OCI-LY1 (cell line): ENCODE data around the gene TOM1.
A peak's percentile ranks its signal among the peaks of the same experiment; 100 is the strongest.

Experiments used
- H2AFZ ChIP-seq: fragments of 200-600 bp; sonication (generic), shearing (Covaris generic); 2 replicates; pipeline ENCODE4 v1.6.0; 2014; ENCODE audit warnings: antibody characterized with exemption, mild to moderate bottlenecking, low read length
- H3F3A ChIP-seq: fragments of 200-600 bp; sonication (generic), shearing (Covaris generic); 2 replicates; pipeline ENCODE4 v1.6.0; 2014; ENCODE audit warnings: mild to moderate bottlenecking, antibody characterized with exemption, low read length, moderate library complexity; ENCODE audit not compliant: insufficient read depth
- H3K27ac ChIP-seq: fragments of 200-600 bp; sonication (generic); 2 replicates; pipeline ENCODE4 v1.5.1; 2014; ENCODE audit warnings: low read length, mixed run types, mild to moderate bottlenecking, low read depth; ENCODE audit not compliant: poor library complexity, severe bottlenecking
- H3K27me3 ChIP-seq: fragments of 200-600 bp; sonication (generic); 2 replicates; pipeline ENCODE4 v1.6.0; 2014; ENCODE audit warnings: antibody characterized with exemption, mild to moderate bottlenecking, low read length, moderate library complexity; ENCODE audit not compliant: insufficient read depth
- H3K36me3 ChIP-seq: fragments of 200-600 bp; sonication (generic); 2 replicates; pipeline ENCODE4 v1.6.1; 2014; ENCODE audit warnings: mild to moderate bottlenecking, antibody characterized with exemption, low read length, moderate library complexity, mixed read lengths; ENCODE audit not compliant: insufficient read depth
- H3K4me1 ChIP-seq: fragments of 200-600 bp; sonication (generic); 2 replicates; pipeline ENCODE4 v1.5.1; 2014; ENCODE audit warnings: mild to moderate bottlenecking, low read length, moderate library complexity; ENCODE audit not compliant: insufficient read depth, severe bottlenecking
- H3K4me2 ChIP-seq: fragments of 200-600 bp; sonication (generic), shearing (Covaris generic); 2 replicates; pipeline ENCODE4 v1.6.1; 2014; ENCODE audit warnings: low read length
- H3K4me3 ChIP-seq: fragments of 200-600 bp; sonication (generic); 2 replicates; pipeline ENCODE4 v1.5.1; 2014; ENCODE audit warnings: low read length, low read depth, mild to moderate bottlenecking, mixed read lengths; ENCODE audit not compliant: poor library complexity, severe bottlenecking
- H3K79me2 ChIP-seq: fragments of 200-600 bp; shearing (Covaris generic); 2 replicates; pipeline ENCODE4 v1.6.1; 2016; ENCODE audit warnings: mixed run types, low read length, mixed read lengths; ENCODE audit not compliant: insufficient read depth
- H3K9ac ChIP-seq: fragments of 200-600 bp; sonication (generic), shearing (Covaris generic); 2 replicates; pipeline ENCODE4 v1.6.1; 2014; ENCODE audit warnings: mild to moderate bottlenecking, low read length, mixed read lengths
- H3K9me2 ChIP-seq: fragments of 200-600 bp; sonication (generic), shearing (Covaris generic); 2 replicates; pipeline ENCODE4 v1.6.1; 2014; ENCODE audit warnings: low read depth, mild to moderate bottlenecking, low read length, mixed read lengths
- H3K9me3 ChIP-seq: fragments of 200-600 bp; shearing (Covaris generic); 2 replicates; pipeline ENCODE4 v1.6.1; 2014; ENCODE audit warnings: low read length, mixed read lengths
- H4K20me1 ChIP-seq: fragments of 200-600 bp; sonication (generic), shearing (Covaris generic); 2 replicates; pipeline ENCODE4 v1.6.0; 2016; ENCODE audit warnings: mild to moderate bottlenecking, low read length; ENCODE audit not compliant: insufficient read depth
- EZH2 ChIP-seq: fragments of 200-600 bp; sonication (generic), shearing (Covaris generic); IDR thresholded peaks from 2 replicates; pipeline ENCODE4 v1.8.0; 2017; ENCODE audit warnings: borderline replicate concordance, mixed run types, mild to moderate bottlenecking, antibody characterized with exemption, low read length, moderate library complexity, mixed read lengths
- TF ChIP-seq, protein P1 (sequence below): fragments of 200-600 bp; sonication (generic), shearing (Covaris generic); IDR thresholded peaks from 2 replicates; pipeline ENCODE4 v1.5.1; 2017; ENCODE audit warnings: mild to moderate bottlenecking, antibody characterized with exemption, low read length, moderate library complexity, mixed read lengths

Gene TOM1

DNA sequence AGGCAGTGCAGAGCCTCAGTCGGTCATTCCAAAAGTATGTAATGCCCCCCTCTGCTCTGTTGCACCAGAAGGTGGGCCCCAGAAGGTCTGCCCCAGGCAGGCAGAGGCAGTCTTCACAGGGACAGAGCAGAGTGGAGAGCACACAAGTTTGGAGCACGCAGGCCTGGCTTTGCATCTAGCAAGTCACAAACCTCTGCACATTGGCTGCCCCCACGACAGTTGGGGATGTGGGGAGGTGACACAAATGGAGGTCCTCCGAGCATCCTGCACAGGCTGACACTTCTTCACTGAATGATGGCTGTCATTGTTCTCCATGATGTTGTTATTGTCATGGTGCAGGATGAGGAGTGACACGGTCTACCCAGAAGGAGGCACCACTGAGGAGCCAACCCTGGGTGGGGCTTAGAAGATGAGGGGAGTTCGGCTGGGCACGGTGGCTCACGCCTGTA, 11.9 kb downstream of the TOM1 start:
- Histone ChIP-seq H3K9me3 (no peaks in the 10 kb centered on the region), H3K27ac (peak overlapping the region; percentile 96), H3K79me2 (no peaks in the 10 kb centered on the region), H4K20me1 (no peaks in the 10 kb centered on the region), H3K4me2 (peak overlapping the region; percentile 28; the same call in 1 of the 2 replicates), H3K9me2 (no peaks in the 10 kb centered on the region), H3K36me3 (no peaks in the 10 kb centered on the region), H3K9ac (no peak overlapping the region; the same call in 1 of the 2 replicates), H3F3A (0 out of 2 replicates have a peak, but pooled peaks cover 4% of the 10 kb centered on the region), H3K4me1 (peaks cover 84% of the 10 kb centered on the region), H3K4me3 (no peak overlapping the region), H2AFZ (no peak overlapping the region), H3K27me3 (no peaks in the 10 kb centered on the region)
- TF ChIP-seq EZH2 = no peak
- TF ChIP-seq, protein P1, sequence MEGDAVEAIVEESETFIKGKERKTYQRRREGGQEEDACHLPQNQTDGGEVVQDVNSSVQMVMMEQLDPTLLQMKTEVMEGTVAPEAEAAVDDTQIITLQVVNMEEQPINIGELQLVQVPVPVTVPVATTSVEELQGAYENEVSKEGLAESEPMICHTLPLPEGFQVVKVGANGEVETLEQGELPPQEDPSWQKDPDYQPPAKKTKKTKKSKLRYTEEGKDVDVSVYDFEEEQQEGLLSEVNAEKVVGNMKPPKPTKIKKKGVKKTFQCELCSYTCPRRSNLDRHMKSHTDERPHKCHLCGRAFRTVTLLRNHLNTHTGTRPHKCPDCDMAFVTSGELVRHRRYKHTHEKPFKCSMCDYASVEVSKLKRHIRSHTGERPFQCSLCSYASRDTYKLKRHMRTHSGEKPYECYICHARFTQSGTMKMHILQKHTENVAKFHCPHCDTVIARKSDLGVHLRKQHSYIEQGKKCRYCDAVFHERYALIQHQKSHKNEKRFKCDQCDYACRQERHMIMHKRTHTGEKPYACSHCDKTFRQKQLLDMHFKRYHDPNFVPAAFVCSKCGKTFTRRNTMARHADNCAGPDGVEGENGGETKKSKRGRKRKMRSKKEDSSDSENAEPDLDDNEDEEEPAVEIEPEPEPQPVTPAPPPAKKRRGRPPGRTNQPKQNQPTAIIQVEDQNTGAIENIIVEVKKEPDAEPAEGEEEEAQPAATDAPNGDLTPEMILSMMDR = no peak; the same call in 1 of the 2 replicates

DNA sequence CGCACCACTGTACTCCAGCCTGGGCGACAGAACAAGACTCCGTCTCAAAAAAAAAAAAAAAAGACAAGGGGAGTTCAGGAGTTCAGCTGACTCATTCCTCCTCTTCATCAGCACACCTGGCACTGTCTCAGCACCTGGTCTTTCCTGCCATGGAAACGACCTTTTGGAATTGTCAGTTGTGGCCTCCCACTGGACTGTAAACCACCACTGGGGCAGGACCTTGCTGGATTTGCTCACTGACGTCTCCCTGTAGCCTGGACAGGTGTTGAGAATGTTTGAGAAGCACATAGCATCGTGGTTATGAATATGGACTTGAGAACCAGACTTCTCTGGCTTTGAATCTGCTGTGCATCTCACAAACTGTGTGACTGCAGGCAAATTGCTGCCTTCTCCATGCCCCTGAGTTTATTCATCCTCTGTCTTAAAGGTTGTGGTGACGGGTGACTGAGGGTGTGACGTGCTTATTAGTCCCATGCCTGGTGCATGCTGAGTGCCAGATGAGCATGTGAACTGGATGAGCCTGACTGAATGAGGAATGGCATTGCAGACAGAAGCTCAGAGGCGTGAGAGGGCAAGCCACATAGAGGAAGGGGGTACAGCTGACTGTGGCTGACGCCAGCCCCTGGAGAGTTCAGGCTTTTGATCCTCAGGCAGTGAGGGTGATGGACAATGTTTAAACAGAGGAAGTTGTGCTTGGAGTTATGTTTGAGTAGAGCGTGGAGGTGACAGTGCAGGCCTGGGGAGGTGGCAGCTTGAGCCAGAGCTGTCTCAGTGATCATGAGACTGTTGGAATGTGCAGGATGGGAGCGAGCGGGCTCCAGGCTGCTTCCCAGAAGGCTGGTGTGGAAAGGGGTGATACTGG, 12.7 kb downstream of the TOM1 start:
- no peaks in the 10 kb centered on the region for H3K9me2 ChIP-seq
- H3K9me3 ChIP-seq = no peaks in the 10 kb centered on the region
- no peak overlapping the region for H2AFZ ChIP-seq
- H3K4me3 ChIP-seq = no peak overlapping the region
- H3K27ac ChIP-seq = peak overlapping the region; percentile 96
- peak overlapping the region; percentile 2; the same call in 1 of the 2 replicates for H3K4me2 ChIP-seq
- TF ChIP-seq, protein P1 = no peak
- no peak for TF ChIP-seq EZH2
- H4K20me1 ChIP-seq = no peaks in the 10 kb centered on the region
- no peak overlapping the region; the same call in 1 of the 2 replicates for H3K9ac ChIP-seq
- no peaks in the 10 kb centered on the region for H3K79me2 ChIP-seq
- peaks cover 2% of the 10 kb centered on the region; the same call in 1 of the 2 replicates for H3K36me3 ChIP-seq
- 0 out of 2 replicates have a peak, but pooled peaks cover 4% of the 10 kb centered on the region for H3F3A ChIP-seq
- H3K4me1 ChIP-seq = peaks cover 86% of the 10 kb centered on the region
- no peaks in the 10 kb centered on the region for H3K27me3 ChIP-seq

DNA sequence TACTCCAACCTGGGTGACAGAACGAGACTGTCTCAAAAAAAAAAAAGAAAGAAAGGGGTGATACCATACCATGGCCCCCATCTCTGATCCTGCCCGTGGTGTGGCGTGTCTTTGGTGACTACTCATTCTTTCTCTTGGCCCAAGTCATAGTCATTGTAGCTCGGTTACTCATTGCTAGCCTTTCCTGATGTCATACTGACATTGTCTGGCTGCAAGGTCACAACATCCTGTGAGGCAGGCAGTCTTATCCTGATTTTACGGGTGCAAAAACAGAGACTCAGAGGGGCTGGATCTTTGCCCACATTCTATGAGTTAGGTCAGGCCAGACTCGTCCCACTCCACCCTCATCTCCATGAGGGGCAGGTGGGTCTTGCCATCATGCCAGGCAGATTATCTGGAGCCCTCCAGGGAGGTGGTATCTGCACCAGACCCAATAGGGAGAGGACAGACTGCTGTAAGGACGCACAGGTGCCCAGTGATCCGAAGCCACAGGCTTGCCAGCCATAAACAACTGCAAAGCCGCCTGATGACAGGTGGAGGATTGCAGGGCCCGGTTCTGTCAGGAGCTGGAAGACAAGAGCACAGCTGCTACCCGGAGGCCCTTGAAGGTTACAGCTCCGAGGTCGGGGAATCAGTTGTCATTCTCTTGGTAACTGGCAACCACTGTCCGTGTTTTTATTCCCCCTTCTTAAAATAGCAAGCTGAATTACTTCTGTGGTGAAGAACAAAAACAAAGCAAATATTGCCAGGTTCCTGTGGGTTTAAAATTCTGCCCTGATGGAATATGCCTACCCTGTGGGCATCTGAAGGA, 13.8 kb downstream of the TOM1 start:
- H3K4me2 ChIP-seq = peak overlapping the region; percentile 71
- peak overlapping the region; percentile 96 for H3K27ac ChIP-seq
- H3K4me1 ChIP-seq = peaks cover 84% of the 10 kb centered on the region
- no peaks in the 10 kb centered on the region for H3K27me3 ChIP-seq
- H3K9me2 ChIP-seq = no peaks in the 10 kb centered on the region
- H3K9ac ChIP-seq = peak overlapping the region; percentile 63
- H3K36me3 ChIP-seq = peaks cover 3% of the 10 kb centered on the region; the same call in 1 of the 2 replicates
- no peak overlapping the region for H2AFZ ChIP-seq
- H3K4me3 ChIP-seq = peak overlapping the region; percentile 51
- TF ChIP-seq, protein P1 = no peak
- no peak for TF ChIP-seq EZH2
- H3K9me3 ChIP-seq = no peaks in the 10 kb centered on the region
- H3K79me2 ChIP-seq = no peaks in the 10 kb centered on the region
- no peaks in the 10 kb centered on the region for H4K20me1 ChIP-seq
- H3F3A ChIP-seq = 0 out of 2 replicates have a peak, but pooled peaks cover 4% of the 10 kb centered on the region
